ENCODE data around the gene CDH23. TPM values are rescaled to one million over a fixed set of nuclear protein-coding genes. Genes with fewer than 3 reads are reported as not detected.

Gene CDH23
- total RNA-seq, 2 experiments from 2014 or later: 0.16 to 0.61 TPM

- H3K4me1 Mint-ChIP-seq: peaks cover 3% of the 10 kb centered on the region
- no peak for DNase-seq
- no peak overlapping the region for H3K4me3 Mint-ChIP-seq
- H3K27me3 Mint-ChIP-seq: no peaks in the 10 kb centered on the region
- no peaks in the 10 kb centered on the region for H3K36me3 Mint-ChIP-seq
- CTCF ChIA-PET: no interaction called here
- no peaks in the 10 kb centered on the region for H3K9me3 Mint-ChIP-seq (ENCODE audit: low read depth)
- ATAC-seq: no peak
- no peak overlapping the region for H3K27ac Mint-ChIP-seq
Observed at GRCh38 chr10:71632896-71633600, 236.3 kb downstream of the CDH23 start.

DNA sequence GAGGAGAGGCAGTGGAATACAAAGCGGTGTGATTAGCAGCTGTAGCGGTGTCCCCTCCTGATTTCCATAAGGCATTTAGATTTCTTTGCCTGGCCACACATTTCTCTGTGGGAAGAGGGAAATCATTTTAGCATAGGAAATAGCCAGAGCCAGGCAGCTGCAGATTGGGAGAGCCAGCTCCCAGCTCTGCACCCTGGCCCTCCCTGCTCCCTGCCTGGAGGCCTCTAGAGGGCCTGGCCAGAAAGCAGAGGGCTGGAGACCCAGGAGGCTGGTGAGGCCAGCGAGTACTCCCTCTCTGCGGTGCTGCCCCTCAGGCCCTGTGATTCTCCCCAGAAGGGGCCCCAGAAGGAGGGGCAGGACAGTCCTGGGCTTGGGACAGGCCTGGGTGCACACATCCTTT lies 237.2 kb downstream of the CDH23 start:
- CTCF ChIA-PET: no interaction called here

GRCh38 chr10:71634531-71635164 lies 237.9 kb downstream of the CDH23 start:
- H3K27me3 Mint-ChIP-seq: no peaks in the 10 kb centered on the region
- ATAC-seq (no peak), DNase-seq (no peak)
- CTCF ChIA-PET: no interaction called here
- H3K36me3 Mint-ChIP-seq: no peaks in the 10 kb centered on the region
- H3K4me3 Mint-ChIP-seq: no peak overlapping the region
- no peak overlapping the region for H3K27ac Mint-ChIP-seq
- no peaks in the 10 kb centered on the region for H3K9me3 Mint-ChIP-seq (ENCODE audit: low read depth)
- peaks cover 4% of the 10 kb centered on the region for H3K4me1 Mint-ChIP-seq

More for the DNA sequence above, 237.2 kb downstream of the CDH23 start:
- Mint-ChIP-seq H3K4me1 (peaks cover 4% of the 10 kb centered on the region), H3K27me3 (no peaks in the 10 kb centered on the region), H3K27ac (no peak overlapping the region), H3K36me3 (no peaks in the 10 kb centered on the region), H3K4me3 (no peak overlapping the region), H3K9me3 (ENCODE audit: low read depth) (no peaks in the 10 kb centered on the region)
- ATAC-seq: no peak
- DNase-seq: no peak

DNA sequence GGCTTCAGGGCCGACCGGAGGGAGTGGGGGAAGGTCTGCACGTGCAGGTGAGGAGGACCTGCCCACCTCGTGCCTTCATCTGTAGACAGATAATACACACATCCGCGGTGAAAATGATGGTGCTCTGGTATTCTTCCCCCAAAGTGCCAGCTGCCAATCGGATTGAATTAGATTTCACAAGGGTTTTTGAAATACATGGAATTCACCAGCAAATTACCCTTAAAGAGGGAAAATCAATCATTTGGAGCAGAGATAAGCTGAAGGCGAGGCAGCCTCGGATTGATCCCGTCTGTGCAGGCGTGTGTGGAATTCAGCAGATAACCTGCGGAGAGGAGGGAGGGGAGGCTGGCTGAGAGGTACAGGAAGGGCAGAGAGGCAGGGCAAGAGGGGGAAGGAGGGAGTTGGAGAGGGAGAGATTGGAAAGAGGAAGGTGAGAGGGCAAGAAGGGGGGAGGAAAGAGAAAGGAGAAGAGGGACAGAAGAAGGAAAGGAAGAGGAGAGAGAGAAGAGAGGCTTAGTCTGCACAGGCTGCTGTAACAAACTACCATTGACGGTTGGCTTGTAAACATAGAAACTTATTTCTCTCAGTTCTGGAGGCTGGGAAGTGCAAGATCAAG lies 238.6 kb downstream of the CDH23 start:
- CTCF ChIA-PET: no interaction called here
- H3K36me3 Mint-ChIP-seq: no peaks in the 10 kb centered on the region
- ATAC-seq (no peak), DNase-seq (no peak)
- H3K9me3 Mint-ChIP-seq (ENCODE audit: low read depth): no peaks in the 10 kb centered on the region
- H3K27me3 Mint-ChIP-seq: no peaks in the 10 kb centered on the region
- H3K4me3 Mint-ChIP-seq: no peak overlapping the region
- H3K4me1 Mint-ChIP-seq: peaks cover 4% of the 10 kb centered on the region
- H3K27ac Mint-ChIP-seq: no peak overlapping the region

DNA sequence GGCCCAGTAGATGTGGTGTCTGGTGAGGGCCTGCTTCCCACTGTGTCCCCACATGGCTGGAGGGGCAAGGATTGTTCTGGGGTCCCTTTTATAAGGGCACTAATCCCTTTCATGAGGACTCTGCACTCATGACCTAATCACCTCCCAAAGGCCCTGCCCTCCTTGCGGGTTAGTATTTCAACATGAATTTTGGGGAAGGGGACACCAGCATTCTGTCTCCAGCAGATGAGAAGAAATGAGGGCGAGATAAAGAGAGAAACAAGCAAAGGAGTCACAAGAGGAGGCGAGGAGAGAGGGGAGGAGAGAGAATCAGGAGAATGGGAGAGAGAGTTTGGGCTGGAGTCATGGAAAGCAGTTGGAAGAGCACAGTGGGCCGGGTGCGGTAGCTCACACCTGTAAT lies 239.1 kb downstream of the CDH23 start:
- DNase-seq (no peak), ATAC-seq (no peak)
- no peaks in the 10 kb centered on the region for H3K27me3 Mint-ChIP-seq
- CTCF ChIA-PET: no interaction called here
- no peak overlapping the region for H3K27ac Mint-ChIP-seq
- H3K36me3 Mint-ChIP-seq: no peaks in the 10 kb centered on the region
- H3K4me3 Mint-ChIP-seq: no peak overlapping the region
- H3K4me1 Mint-ChIP-seq: peaks cover 4% of the 10 kb centered on the region
- H3K9me3 Mint-ChIP-seq (ENCODE audit: low read depth): no peaks in the 10 kb centered on the region

DNA sequence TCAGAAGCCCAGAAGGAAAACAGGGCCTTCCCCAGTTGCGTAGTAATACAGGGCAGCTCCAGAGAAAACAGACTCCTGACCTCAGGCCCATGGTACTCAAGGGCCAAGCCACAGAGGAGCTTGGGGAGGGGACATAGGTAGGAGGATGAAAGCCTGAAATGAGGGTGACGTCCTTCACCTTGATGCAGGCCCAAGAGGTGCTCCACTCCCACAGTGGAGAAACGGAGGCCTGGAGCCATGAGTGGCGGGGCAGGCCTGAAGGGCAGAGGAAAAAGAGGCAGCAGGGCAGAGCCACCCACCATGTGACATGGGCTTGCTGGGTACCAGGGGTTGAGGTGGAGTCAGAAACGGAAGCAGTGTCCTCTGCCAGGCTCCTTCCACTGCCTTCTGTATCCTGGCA lies 239.9 kb downstream of the CDH23 start:
- no peaks in the 10 kb centered on the region for H3K27me3 Mint-ChIP-seq
- CTCF ChIA-PET: no interaction called here
- no peak overlapping the region for H3K27ac Mint-ChIP-seq
- no peaks in the 10 kb centered on the region for H3K36me3 Mint-ChIP-seq
- no peaks in the 10 kb centered on the region for H3K9me3 Mint-ChIP-seq (ENCODE audit: low read depth)
- no peak overlapping the region for H3K4me3 Mint-ChIP-seq
- H3K4me1 Mint-ChIP-seq: peaks cover 4% of the 10 kb centered on the region
- DNase-seq (no peak), ATAC-seq (no peak)

DNA sequence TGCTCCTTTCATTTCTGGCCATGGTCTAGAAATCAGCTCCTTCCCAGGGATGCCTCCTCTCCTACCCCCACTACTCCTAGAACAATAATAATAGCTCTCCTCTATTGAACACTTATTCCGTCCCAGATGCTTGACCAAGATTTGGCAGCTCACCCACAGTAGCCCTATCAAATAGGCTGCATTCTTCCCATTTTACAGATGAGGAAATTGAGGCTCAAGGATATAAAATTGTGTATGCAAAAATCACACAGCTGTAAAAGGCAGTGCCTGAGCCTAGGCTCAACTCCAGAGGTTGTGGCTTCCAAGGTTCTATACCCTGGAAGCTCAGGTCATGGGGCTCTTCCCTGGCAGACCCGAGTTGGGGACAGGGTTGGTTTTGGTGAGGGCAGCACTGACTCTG lies 240.6 kb downstream of the CDH23 start:
- no peak for DNase-seq
- CTCF ChIA-PET: no interaction called here
- Mint-ChIP-seq H3K27ac (no peak overlapping the region), H3K4me1 (peaks cover 4% of the 10 kb centered on the region), H3K9me3 (ENCODE audit: low read depth) (no peaks in the 10 kb centered on the region), H3K36me3 (no peaks in the 10 kb centered on the region), H3K27me3 (no peaks in the 10 kb centered on the region), H3K4me3 (no peak overlapping the region)
- ATAC-seq: no peak

GRCh38 chr10:71638064-71638821 lies 241.5 kb downstream of the CDH23 start:
- Mint-ChIP-seq H3K27me3 (no peaks in the 10 kb centered on the region), H3K4me3 (no peak overlapping the region), H3K27ac (no peak overlapping the region), H3K9me3 (ENCODE audit: low read depth) (no peaks in the 10 kb centered on the region), H3K36me3 (no peaks in the 10 kb centered on the region), H3K4me1 (peaks cover 4% of the 10 kb centered on the region)
- no peak for ATAC-seq
- no peak for DNase-seq
- CTCF ChIA-PET: interaction anchor here (1.1 to 1.5 kb wide), 2 partner anchors 10 to 323 kb away, joined by 3 read pairs; no protein-coding TSS in a partner anchor

GRCh38 chr10:71638822-71639719 lies 242.4 kb downstream of the CDH23 start:
- Mint-ChIP-seq H3K9me3 (ENCODE audit: low read depth) (no peaks in the 10 kb centered on the region), H3K27me3 (no peaks in the 10 kb centered on the region), H3K4me3 (no peak overlapping the region), H3K4me1 (peaks cover 4% of the 10 kb centered on the region), H3K27ac (no peak overlapping the region), H3K36me3 (no peaks in the 10 kb centered on the region)
- CTCF ChIA-PET: interaction anchor here (1.1 to 1.5 kb wide), 2 partner anchors 9 to 324 kb away, joined by 3 read pairs; no protein-coding TSS in a partner anchor
- ATAC-seq (no peak), DNase-seq (no peak)

DNA sequence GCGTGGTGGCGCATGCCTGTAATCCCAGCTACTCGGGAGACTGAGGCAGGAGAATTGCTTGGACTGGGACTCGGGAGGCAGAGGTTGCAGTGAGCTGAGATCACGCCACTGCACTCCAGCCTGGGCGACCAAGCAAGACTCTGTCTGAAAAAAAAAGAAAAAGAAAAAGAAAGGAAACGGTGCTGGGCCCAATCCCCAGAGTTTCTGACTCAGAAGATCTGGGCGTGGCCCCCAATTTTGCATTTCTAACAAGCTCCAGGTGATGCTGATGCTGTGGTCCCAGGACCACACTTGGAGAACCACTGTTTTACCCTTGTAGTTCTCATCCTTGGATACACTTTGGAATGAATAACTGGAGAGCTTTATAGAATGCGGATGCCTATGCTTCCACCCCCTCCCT lies 243.9 kb downstream of the CDH23 start:
- DNase-seq (no peak), ATAC-seq (no peak)
- H3K36me3 Mint-ChIP-seq: no peaks in the 10 kb centered on the region
- H3K9me3 Mint-ChIP-seq (ENCODE audit: low read depth): no peaks in the 10 kb centered on the region
- H3K4me3 Mint-ChIP-seq: no peak overlapping the region
- CTCF ChIA-PET: no interaction called here
- H3K4me1 Mint-ChIP-seq: peaks cover 4% of the 10 kb centered on the region
- no peaks in the 10 kb centered on the region for H3K27me3 Mint-ChIP-seq
- H3K27ac Mint-ChIP-seq: no peak overlapping the region

- Mint-ChIP-seq H3K27me3 (no peaks in the 10 kb centered on the region), H3K4me1 (peaks cover 4% of the 10 kb centered on the region), H3K36me3 (no peaks in the 10 kb centered on the region), H3K9me3 (ENCODE audit: low read depth) (no peaks in the 10 kb centered on the region), H3K27ac (no peak overlapping the region), H3K4me3 (no peak overlapping the region)
- CTCF ChIA-PET: no interaction called here
- no peak for ATAC-seq
- no peak for DNase-seq
Observed at GRCh38 chr10:71641449-71641848, 244.7 kb downstream of the CDH23 start.

DNA sequence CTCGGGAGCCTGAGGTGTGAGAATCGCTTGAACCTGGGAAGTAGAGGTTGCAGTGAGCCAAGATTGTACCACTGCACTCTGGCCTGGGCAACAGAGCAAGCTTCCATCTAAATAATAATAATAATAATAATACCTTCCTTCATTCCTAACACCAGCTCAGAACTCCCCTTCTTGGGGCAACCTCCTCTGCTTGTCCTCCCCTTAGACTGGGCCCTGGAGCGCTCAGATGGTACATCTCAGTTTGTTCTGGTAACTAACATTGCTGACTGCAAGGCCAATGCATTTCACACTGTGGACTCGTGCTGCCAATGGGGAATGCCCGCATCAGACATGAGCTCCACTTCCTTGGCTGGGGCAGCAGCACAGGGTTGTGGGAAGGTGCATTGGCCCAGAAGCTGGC lies 245.3 kb downstream of the CDH23 start:
- Mint-ChIP-seq H3K27ac (no peak overlapping the region), H3K9me3 (ENCODE audit: low read depth) (no peaks in the 10 kb centered on the region)
- CTCF ChIA-PET: no interaction called here

GRCh38 chr10:71643904-71644303 lies 247.2 kb downstream of the CDH23 start:
- Mint-ChIP-seq H3K36me3 (no peaks in the 10 kb centered on the region), H3K4me1 (no peaks in the 10 kb centered on the region), H3K4me3 (no peak overlapping the region), H3K27me3 (no peaks in the 10 kb centered on the region), H3K27ac (no peak overlapping the region), H3K9me3 (ENCODE audit: low read depth) (no peaks in the 10 kb centered on the region)
- CTCF ChIA-PET: no interaction called here
- ATAC-seq (no peak), DNase-seq (no peak)

More for the DNA sequence above, 245.3 kb downstream of the CDH23 start:
- ATAC-seq: no peak
- Mint-ChIP-seq H3K36me3 (no peaks in the 10 kb centered on the region), H3K4me3 (no peak overlapping the region), H3K4me1 (peaks cover 4% of the 10 kb centered on the region), H3K27me3 (no peaks in the 10 kb centered on the region)
- no peak for DNase-seq
